Eye (tissue), 1 donor: ENCODE results near the gene IFT57.
"Not testable (repeated sequence)": the region's sequence is repeated elsewhere in the genome, so short reads cannot be mapped to it uniquely, and the experiment has no call there.

Experiments
- DNase-seq: peaks from one replicate; pipeline ENCODE4 v3.0.0-alpha.2; 2015

Gene IFT57

GRCh38 chr3:108221911-108222852 is at the start of gene IFT57:
Gene IFT57, minus strand, starts transcription at chr3:108222424. Its CDS starts 102 bp downstream, at chr3:108222322.
- peak; percentile 99 for DNase-seq

DNA sequence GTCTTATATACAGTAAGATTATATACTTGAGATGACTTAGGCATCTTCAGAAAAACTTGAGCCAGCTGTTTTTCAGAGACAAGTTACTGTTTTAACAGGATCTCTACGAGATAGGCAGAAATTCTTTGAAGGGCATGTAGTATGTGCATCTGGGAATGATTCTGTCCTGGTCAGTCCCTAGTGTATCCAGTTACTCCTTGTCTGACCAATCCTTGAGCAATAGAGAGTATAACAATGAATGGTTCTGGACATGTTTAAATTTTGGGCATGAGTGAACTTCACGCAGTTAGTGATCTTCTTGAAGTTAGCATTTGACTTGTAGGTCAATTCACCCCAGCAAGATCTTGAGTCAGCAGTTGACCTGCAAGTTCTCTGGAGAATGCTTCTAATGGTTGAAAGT is 49.4 kb upstream of the IFT57 start:
- peak; percentile 1 for DNase-seq

DNA sequence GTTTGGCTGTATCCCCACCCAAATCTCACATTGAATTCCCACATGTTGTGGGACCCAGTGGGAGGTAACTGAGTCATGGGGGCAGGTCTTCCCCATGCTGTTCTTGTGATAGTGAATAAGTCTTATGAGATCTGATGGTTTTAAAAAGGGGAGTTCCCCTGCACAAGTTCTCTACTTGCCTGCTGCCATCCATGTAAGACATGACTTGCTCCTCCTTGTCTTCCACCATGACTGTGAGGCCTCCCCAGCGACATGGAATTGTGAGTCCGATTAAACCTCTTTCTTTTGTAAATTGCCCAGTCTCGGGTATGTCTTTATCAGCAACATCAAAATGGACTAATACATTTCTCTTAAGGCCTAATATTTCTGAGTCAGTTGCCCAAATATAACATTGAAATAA is 46.0 kb upstream of the IFT57 start:
- not testable (repeated sequence) for DNase-seq

- not testable (repeated sequence) for DNase-seq
Observed at GRCh38 chr3:108264534-108265298, 42.5 kb upstream of the IFT57 start.

DNA sequence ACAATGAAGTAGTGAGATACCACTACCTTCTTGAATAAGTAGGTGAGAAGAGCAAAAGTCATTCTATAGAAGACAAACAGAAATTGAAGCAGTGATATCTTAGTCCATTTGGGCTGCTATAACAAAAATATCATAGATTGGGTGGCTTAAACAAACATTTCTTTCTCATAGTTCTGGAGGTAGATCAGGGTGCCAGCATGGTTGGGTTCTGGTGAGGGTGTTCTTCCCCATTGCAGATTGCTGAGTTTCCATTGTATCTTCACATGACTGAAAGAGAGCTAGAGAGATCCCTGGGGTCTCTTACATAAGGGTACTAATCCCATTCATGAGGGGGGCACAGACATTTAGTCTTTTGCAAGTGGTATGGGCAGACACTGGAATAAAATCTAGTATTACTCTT is 32.9 kb upstream of the IFT57 start:
- DNase-seq = no peak

DNA sequence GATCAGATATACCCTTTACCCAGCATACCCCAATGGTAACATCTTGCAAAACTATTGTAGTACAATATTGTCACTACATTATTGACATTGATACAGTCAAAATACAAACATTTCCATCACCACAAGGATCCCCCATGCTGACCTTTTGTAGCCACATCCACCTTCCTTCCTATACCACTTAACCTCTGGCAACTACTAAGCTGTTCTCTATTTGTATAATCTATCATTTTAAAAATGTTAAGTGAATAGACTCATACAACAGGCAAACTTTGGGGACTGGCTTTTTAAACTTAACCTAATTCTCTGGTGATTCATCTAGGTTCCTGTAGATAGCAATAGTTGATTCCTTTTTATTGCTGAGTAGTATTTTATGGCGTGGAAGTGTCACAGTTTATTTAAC is 29.6 kb upstream of the IFT57 start:
- DNase-seq = no peak

DNA sequence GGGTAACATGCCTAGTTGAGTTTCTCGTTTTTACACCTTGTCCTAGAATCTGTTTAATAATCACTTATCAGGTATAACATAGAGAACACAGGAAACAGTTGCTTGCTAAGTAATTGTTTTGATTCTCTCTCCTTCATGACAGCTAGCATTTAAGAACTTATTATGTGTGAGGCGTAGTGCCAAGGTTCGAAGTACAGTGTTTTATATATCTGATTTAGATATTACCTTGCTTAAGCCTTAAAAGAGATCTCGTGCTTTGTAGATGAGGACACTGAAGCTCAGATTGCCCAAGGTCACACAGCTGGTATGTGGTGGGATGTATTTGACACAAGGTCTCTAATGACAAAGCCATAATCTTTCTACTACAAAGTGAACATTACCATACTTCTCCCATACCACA is 29.0 kb upstream of the IFT57 start:
- DNase-seq = no peak

DNA sequence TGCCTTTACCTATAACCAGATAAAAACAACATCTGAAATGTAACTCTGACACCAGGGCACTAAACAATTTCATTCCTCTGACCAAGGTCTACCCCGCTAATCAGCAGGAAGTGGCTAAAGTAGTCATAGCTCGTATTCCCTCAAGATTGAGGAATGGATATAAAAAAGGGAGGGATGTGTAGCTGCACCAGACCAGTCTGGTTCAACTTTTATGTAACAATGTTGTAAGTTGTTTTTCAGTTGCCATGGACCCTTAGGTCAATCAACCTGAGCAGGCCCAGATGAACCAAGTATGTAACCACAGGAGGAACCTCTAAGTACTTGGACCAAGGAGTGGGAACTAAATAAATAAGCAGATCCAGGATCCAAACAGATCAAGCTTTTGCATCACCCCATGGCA is 28.4 kb upstream of the IFT57 start:
- no peak for DNase-seq

DNA sequence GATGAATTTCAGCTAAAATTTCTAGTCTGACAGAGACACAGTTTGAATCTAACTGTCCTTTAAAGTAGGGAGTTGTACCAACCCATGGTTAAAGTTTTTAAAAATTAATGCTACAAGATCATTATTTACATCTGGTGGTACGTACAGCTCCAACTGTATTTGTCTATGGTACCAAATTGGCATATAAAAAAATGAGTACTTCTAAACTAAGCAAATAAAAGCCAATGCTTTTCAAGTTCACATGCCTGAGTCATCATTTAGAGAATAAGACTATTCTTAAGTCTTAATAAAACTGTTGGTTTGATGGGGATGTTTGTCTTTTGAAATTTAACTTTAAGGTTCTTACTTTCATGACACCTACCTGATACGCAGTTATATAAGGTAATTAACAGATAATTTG is 21.0 kb upstream of the IFT57 start:
- DNase-seq = no peak

GRCh38 chr3:108242776-108243175 is 20.6 kb upstream of the IFT57 start:
- peak; percentile 46 for DNase-seq

DNA sequence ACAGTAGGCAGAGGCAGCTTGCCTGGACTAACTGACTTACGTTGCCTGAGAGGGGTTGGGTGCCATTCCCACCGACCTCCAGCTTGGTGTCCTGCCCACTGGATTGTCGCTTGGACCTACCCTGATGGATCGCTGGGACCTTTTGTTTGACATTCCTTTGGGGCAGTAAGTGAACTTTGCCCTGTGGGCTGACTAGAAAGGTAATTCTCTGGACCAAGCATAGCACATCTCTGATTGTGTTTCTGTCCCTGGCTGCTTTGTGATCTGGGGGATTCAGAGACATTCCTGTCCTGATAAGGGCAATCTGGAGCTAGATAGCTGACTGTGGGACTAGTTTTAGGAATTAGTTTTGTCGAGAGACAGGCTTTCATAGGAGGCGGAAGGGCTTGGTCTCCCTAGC is 19.5 kb upstream of the IFT57 start:
- DNase-seq = no peak

- DNase-seq = no peak
Observed at GRCh38 chr3:108241146-108241545, 18.9 kb upstream of the IFT57 start.

DNA sequence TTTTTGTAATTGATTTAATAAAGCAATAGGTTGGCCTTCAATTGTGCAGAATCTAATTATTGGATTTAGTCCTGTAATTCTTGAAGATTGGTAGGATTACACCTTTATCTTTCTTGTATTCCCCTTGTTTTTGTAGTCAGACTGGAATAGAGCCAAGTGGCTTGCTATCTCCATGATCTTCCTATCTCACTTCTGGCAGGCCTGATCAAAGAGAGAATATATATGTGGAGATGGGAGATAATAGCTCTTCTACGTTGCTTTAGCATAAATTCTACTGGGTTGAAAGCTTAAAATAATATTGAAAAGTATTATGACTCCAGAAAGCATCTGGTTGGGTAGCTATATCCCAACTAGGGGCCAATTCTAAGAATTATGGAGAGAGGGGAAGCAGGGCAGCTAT is 16.9 kb upstream of the IFT57 start:
- DNase-seq = no peak

GRCh38 chr3:108235290-108235689 is 13.1 kb upstream of the IFT57 start:
- DNase-seq = no peak

GRCh38 chr3:108234387-108234957 is 12.2 kb upstream of the IFT57 start:
- no peak for DNase-seq

DNA sequence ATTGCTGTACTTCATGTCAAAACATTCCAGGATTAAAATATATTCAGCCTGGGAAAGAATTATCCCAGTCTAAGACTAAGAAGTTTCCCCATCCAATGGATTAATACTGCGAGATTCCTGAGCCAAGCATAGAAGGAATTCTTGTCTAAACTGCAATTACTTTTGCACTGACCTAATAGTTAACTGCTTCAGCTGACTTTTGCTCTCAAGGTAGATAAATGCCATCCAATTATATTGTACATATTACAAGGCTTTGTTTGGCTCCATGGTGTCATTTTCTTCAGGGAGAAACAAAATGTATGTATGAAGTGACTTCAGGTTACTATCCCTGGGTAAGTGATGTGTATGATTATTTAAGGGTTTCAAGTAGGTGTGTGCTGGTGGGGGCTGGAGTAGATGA is 6.1 kb upstream of the IFT57 start:
- no peak for DNase-seq

GRCh38 chr3:108227131-108227530 is 4.9 kb upstream of the IFT57 start:
- DNase-seq = no peak

GRCh38 chr3:108225221-108225620 is 3.0 kb upstream of the IFT57 start:
- no peak for DNase-seq

GRCh38 chr3:108223928-108224327 is 1.7 kb upstream of the IFT57 start:
- DNase-seq = no peak

GRCh38 chr3:108222853-108223565 is 785 bp upstream of the IFT57 start:
- no peak for DNase-seq

DNA sequence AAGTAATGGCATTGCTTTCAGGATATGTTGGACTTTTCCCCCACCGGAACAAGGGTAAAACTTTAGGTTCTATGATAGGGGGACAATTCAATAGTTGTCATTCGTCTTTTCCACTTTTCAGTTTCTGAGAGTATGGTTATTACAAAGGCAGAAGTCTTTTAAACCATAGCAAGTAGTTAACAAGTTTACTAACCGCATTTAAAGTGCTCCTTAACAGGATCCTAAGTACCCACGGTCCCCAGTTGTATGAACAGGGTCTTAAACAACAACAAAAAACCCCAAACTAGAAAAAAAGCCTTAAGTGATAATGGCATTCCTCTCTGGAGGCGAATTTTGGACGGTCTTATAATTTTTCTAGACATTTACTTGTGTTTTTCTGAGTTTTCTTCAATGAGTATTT is 831 bp downstream of the IFT57 start:
- DNase-seq = peak; percentile 45

DNA sequence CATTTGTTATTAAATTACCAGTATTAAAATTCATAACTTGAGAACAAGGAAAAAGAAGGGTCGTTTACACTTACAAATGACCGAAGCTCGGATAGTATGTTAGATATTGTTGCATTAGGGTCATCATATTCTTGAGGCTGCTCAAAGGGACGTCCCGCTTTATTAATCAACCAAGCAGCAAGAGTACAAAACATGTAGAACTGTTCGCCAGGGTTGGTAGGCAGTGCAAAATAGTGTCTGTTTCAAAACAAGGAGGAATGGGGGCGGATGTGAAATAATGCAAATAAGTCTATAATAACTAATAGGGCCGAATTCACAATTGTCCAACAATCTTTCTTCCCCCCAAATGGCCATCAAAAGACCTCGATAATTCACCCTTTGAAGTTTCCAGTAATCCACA is 2.9 kb downstream of the IFT57 start:
- no peak for DNase-seq

- DNase-seq = no peak
Observed at GRCh38 chr3:108218811-108219210, 3.4 kb downstream of the IFT57 start.
